ENCODE measurements around the gene BCL2L11. TPM values are rescaled to one million over a fixed set of nuclear protein-coding genes. Genes with fewer than 3 reads are reported as not detected.

Gene BCL2L11
- total RNA-seq, result 3.5 and 4.4 TPM in 2 replicates

GRCh38 chr2:111120253-111121027 lies at the start of gene BCL2L11:
TSS of gene BCL2L11 (plus strand) at chr2:111120914. CDS start at chr2:111123746, 2,832 bp downstream.

Measured in airway epithelial cell (primary cell).